DND-41 (cell line): ENCODE results near the gene BPIFB3.

ENCODE experiments used
- EZH2 ChIP-seq: IDR thresholded peaks from 3 replicates; pipeline ENCODE4 v1.6.1; 2012; ENCODE audit warnings: borderline replicate concordance, low read depth, mild to moderate bottlenecking, moderate library complexity, low read length, inconsistent platforms; ENCODE audit not compliant: severe bottlenecking
- TF ChIP-seq, protein P1 (sequence below): IDR thresholded peaks from 2 replicates; pipeline ENCODE4 v1.5.1; 2012; ENCODE audit warnings: borderline replicate concordance, low read length, moderate library complexity, mild to moderate bottlenecking; ENCODE audit not compliant: poor library complexity, severe bottlenecking; ENCODE audit errors: extremely low read depth

DNA sequence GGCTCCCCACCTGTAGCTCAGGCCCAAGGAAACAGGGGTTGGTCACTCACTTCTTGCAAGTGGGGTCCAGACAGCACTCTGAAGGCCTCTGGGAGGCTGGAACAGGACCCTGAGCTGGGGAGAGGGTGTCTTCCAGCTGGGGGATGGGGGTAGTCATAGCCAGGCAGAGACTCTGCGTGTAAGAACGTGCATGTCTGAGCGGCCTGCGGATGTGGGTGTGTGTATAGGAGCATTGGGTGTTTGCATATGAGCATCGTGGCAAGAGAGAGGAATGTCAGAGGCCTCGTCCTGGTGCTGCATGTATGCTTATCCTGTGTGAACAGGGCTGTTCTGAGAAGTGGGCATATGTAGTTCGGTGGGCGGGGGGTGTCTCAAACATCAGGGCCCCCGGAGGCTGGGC is 12.1 kb downstream of the BPIFB3 start:
- TF ChIP-seq, protein P1, sequence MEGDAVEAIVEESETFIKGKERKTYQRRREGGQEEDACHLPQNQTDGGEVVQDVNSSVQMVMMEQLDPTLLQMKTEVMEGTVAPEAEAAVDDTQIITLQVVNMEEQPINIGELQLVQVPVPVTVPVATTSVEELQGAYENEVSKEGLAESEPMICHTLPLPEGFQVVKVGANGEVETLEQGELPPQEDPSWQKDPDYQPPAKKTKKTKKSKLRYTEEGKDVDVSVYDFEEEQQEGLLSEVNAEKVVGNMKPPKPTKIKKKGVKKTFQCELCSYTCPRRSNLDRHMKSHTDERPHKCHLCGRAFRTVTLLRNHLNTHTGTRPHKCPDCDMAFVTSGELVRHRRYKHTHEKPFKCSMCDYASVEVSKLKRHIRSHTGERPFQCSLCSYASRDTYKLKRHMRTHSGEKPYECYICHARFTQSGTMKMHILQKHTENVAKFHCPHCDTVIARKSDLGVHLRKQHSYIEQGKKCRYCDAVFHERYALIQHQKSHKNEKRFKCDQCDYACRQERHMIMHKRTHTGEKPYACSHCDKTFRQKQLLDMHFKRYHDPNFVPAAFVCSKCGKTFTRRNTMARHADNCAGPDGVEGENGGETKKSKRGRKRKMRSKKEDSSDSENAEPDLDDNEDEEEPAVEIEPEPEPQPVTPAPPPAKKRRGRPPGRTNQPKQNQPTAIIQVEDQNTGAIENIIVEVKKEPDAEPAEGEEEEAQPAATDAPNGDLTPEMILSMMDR = no peak
- no peak for TF ChIP-seq EZH2
